HUDEP-2 (cell line): ENCODE measurements around the gene AMOTL1.
A peak's percentile ranks its signal among the peaks of the same experiment; 100 is the strongest.
"Not testable (repeated sequence)": the region's sequence is repeated elsewhere in the genome, so short reads cannot be mapped to it uniquely, and the experiment has no call there.

Experiments used
- DNase-seq, 76 experiments: peaks; one replicate each; lab custom pipeline; 2025; ENCODE audit not compliant: unreplicated experiment in 76 of 76; lab: John Stamatoyannopoulos, UW

Gene AMOTL1

DNA sequence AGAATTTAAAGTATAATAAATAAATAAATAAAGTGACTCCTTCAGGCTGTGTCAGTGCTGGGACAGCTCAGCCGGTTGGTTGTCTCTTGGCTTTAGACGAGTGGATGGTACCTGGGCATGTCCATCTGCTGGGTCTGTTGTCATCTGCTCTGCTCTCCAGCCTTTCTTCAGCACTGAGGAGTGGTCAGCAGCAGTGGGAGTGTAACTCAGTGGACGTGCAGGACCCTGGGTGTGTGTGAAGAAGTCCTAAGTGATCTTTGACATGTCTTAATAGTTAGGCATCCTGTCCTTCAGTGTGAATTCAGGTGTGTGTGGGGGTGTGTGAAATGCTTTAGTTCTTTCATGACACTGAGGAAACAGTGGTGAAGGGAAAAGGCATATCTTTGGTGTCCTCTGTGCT is 24.3 kb downstream of the AMOTL1 start:
- no peak for DNase-seq

DNA sequence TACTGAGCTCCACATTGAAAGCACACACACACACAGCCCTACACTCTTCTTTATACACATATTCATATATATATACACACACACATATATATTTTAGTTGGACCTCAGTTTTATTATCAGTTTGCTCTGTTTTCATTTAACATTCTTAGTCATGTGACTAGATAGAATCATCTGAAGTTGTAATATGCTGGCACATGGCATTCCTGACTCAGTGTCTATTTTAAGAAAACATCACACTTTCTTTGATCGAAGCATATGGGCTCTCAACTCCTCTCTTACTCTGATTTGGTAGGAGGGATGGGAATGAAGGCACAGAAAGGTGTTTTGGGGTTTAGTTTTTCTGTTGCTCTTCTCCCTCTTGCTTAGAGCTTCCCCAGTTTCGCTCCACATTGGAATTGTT is 24.8 kb downstream of the AMOTL1 start:
- DNase-seq = no peak

DNA sequence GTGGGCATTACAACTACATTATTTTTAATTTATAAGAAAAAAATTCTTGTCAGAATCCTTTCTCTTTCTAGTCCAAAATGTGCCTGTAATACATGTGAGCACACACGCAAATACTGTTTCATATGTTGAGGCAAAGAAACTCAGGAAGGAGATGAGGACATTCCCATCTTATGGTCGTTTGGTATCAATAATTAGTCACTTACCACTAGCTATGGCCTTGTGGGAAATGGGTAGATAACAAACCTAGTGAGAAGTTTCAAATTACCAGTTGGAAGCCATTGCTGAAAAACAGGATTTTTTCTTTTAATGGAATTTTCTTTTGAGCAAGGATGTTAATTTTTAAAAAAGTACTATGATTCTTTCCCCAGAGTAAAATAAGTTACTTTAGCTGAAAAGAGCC is 25.7 kb downstream of the AMOTL1 start:
- no peak for DNase-seq

DNA sequence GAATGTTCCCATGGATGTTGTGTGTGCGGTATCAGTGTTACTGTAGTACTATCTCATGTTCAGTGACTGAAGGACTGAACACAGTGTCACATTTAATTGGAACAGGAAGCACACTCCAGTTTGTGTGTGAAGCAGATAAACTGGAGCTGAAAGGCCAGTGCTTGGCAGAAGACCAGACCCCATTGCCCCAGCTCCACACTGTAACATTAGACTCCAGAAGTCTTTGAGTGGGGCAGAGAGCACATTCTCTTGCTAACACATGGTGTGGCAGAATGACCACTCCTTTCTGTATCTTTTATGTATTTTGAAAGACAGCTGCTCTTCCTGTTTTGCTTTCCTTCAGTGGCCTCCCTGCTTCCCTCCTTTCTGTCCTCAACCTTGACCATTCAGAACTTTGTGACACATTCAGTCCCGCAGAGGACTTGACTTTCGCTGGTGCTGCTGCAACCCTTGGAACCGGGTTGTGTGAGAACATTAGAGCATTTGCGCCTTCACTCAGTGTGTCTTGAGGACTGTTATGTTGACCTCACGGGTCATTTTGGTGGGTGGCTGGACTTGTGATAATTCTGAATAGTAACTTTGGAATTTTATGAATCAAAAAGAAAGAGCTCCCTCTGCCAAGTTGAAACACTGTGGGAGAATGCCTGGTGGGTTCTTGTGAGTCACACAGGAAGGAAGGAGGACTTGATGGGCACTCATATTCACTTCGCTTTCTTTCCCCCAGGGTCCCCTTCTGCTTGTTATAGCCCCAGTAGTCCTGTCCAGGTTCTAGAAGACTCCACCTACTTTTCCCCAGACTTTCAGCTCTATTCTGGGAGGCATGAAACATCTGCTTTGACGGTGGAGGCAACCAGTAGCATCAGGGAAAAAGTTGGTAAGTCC is 26.4 kb downstream of the AMOTL1 start:
- peak in 2 of 76 experiments; percentile 14 to 24 for DNase-seq

DNA sequence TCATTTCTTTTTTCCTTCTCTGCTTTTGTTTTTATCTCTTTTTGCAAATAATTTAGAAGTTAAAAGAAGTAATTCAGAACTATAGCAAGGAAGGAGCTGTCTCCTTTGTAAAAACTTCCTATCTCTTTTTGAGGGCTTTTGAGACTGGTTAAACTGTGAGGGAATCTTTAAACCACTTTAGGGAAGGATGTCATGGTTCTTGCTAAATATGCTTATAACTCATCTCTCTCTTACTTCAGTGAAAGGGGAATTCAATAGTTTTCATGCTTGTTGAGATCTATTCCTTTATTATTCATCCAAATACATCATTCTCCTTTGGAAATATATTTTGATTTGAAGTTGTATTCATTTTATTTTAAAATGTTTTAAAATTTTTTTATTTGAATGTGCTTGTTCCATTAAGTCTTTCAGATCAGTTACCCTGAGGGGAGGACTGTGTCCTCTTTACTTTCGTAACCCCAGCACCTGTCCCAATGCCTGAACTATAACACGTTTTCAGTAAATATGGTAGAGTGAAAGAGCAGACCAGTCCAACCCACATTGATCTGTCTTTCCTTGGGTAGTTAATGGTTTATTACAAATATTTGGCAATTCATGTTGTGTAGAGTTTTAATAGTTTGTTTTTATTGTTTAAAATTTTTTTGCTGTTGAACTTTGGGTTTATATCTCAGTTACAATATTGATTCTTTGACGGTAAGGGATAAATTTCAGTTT is 27.5 kb downstream of the AMOTL1 start:
- no peak for DNase-seq

DNA sequence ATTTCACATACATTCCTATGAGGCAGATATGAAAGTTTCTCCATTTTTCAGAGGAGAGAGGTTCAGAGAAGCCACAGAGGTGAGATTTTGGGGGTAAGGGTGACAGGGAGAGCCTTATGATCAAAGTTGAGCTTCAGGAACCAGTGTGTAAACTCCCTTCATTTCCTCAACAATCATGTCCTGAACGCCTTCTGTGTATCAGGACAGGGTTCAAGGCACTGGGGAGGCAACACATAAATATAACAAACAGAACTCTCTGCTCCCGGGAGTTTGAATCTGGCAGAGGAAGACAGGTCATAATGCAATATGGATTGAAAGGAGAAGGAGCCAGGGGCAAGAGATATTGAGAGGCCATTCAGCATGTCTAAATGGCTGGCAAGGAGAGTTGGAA is 28.0 kb downstream of the AMOTL1 start:
- no peak for DNase-seq

DNA sequence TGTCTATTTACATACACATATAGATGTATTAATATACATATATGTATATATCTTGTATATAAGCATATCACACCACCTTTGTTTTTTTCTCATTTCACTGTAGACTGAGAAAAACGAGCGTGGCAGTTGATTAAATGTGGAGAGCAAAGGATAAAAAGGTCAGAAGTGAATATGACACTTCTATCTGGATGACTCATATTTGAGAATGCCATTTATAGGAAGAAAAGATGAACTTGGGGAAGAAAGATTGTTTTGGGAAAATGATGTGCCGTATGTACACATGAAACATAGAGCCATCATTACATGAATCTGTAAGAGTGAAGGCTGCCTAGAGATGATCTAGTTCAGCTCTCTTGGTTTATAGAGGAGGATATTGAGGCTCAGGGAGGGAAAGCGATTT is 28.7 kb downstream of the AMOTL1 start:
- no peak for DNase-seq

DNA sequence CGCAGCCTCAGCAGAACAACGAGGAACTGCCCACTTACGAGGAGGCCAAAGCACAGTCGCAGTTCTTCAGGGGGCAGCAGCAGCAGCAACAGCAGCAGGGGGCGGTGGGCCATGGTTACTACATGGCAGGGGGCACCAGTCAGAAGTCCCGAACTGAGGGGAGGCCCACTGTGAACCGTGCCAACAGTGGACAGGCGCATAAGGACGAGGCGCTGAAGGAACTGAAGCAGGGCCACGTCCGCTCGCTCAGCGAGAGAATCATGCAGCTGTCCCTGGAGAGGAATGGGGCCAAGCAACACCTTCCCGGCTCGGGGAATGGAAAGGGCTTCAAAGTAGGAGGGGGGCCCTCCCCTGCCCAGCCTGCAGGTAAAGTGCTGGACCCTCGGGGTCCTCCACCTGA is 31.6 kb downstream of the AMOTL1 start:
- DNase-seq = no peak

DNA sequence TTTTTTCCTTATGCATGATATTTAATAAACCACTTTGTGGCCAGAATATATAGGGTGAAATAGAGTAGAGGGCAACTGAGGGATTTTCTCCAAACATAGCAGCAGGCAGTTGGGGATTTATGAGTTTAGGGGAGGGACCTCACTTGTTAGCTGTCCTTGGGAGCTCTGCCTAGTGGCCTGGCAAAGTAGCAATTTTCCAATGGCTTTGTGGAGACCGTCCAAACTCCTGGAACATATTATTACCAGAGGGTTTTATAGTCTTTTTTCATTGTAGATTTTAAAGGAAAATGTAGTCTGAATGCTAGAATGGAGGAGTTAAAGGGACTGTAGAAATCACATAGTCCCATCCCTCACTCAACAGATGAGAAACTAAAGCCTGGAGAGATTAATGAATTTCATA is 32.3 kb downstream of the AMOTL1 start:
- no peak for DNase-seq

DNA sequence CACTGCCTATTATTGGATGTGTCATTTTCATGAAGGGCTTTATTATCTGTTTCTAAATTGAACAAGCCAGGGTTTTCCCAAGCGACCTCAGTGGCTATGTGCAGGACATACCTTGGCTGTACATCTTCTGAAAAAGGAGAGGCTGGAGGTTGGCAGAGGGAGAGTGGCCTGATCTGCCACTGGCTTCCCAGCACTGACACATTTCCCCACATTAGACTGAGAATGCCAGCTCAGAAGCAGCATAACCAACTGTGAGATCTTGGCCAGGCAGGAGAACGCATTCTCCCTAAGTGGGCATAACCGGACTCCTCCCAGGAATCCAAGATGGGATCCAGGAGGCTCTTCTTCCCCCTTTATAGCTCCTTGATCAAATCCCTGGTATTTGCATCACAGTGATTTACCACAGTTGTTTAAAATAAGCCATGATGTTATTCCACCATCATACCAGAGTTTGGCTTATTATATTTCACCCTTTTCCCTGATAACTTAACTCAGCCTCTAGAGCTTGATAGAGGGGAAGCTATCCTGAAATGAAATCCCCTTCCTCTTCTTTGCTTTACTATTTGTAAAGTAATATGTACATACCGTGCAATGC is 33.8 kb downstream of the AMOTL1 start:
- DNase-seq = no peak

DNA sequence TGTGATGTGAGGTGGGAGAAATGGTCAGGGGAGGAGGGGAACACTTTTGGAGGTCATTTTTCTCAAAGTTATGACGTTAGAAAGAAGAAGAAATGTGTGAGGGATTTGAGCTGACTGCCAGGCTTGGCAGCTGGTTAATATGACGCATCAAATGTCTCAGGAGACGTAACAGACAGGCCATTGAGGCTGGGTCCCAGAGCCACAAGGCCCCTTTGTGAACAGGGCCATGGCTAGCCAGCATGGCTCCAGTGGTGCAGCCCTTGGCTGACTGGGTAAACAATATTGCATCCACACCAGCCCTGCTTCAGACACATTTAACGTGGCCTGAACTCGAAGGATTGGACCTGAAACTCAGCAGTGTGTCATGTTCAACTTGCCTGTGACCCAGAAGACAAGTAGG is 34.3 kb downstream of the AMOTL1 start:
- DNase-seq = no peak

DNA sequence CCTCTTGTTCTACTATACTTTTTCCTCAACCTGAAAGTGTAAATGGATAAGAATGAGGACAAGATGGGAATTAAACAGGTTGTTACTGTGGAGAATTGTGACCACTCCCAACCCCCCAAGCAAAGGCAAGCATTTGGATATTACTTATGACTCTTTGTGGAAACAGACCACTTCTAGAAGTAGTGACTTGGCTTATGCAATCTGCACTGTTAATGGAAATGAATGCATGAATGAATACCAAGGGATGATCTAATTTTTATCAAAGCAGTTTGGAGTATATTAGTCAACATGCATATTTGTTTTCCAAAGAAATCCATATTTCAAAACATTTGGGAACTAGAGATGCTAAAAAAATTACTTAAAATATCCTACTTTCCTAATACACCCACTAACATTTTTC is 35.3 kb downstream of the AMOTL1 start:
- DNase-seq = no peak

DNA sequence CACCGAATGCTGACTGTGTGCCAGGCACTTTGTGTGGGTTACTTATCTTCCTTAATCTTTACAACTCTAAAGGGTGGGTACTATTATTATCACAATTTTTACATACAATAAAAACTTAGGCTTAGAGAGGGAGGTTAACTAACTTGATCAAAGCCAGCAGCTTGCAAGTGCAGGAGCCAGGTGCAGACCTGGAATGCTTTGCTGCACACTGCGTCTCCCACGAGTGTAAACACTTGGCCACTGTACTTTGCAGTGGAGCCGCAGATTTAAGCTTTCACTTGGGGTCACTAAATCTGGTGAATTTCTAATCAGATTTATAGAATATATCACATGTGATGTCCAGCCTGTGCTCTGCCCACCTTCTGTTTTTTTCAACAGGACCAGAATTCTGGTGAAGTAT is 36.7 kb downstream of the AMOTL1 start:
- DNase-seq = no peak

DNA sequence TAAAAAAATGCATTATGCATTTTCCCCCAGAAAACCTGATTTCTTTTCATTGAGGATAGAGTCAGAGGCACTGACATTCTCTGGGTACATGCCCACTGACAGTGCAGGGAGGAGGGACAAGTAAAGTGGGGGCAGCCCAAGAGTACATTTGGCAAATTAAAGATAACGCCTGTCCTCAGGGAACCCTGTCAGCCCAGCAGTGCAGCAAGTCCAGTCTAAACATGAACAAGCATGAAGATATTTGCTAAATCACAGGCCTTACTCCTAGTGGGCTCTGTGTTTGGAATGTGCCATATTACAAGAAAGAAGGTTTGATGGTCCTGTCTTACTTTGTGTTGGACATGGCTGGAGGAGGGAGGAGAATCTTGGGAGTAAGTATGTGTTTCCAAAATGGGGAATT is 37.9 kb downstream of the AMOTL1 start:
- no peak for DNase-seq

DNA sequence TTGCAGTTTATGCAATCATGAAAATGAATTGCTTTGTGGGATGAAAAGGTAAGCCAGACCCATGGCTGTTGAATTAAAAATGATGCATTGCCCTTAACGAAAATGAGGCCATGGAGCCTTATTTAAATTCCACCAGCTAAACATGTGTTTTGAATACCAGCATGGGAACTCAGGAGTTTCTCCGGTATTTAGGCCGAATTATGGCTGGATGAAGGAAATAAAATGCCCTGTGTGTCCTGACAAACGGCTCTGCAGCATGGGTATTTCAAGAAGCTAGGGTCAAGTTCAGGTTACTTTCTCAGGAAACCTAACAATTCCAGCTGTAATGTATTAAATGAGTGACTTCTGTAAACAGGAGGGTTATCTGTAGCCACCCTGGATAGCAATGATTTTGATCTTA is 38.3 kb downstream of the AMOTL1 start:
- no peak for DNase-seq

DNA sequence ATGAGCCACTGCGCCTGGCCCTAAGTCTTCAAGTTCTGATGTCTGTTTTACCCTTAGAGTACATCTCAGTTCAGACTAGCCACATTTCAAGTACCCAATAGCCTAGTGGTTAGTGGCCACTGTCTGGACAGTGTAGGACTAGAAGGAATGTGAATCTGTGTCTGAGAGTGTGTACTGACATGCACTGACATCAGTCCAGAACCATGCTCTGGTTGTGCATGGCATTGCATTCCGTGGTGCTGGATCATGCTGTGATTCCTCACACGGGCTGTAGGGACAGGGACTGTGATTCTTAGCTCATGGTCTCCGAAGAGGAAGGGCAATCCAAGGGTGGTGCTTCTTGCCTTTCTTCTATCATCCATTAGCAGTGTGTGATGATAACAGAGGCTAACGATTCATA is 41.1 kb downstream of the AMOTL1 start:
- no peak for DNase-seq

DNA sequence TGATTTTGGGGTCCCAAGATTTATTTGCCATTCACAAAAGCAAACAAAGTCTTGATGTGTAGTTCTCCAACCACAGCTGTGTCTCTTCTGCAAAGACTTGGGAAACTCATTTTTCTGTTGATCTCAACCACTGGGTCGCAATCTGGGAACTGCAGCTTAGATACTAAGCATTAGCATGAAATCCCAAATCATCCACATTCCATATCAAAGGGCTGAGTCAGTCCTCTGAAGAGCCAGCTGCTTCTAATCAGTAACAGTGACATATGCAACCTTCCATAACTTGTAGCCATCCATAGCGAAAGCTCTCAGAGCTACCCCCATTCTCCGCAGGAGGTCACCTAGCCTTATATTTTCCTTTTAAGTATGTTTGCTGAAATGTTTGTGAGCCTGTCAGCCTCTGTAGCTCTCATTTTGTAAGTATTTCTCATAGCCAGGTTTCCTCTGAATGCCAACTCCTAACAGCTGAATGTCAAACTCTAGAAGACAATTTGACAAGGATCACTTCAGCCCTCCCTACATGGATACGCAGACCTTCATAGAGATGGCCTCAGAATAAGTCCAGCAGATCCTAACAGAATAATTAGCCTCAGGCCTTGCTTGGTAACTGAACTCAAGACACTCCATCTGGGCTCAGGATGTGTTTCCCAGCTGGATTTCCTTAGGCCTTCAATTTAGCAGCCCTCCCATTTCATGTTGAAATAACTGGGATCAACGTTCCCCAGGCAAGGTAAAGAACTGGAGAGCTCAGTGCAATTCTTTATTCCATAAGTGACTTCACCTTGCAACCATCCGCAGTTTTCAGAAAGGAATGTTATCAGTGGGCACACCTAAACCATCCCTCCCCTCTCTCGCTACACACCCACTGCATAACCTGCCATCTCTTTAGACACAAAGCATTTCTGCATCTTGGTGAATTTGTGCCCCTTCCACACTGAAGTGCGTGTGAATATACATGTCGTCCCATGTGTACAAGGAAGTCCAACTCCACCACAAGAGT is 44.9 kb downstream of the AMOTL1 start:
- DNase-seq = not testable (repeated sequence)

DNA sequence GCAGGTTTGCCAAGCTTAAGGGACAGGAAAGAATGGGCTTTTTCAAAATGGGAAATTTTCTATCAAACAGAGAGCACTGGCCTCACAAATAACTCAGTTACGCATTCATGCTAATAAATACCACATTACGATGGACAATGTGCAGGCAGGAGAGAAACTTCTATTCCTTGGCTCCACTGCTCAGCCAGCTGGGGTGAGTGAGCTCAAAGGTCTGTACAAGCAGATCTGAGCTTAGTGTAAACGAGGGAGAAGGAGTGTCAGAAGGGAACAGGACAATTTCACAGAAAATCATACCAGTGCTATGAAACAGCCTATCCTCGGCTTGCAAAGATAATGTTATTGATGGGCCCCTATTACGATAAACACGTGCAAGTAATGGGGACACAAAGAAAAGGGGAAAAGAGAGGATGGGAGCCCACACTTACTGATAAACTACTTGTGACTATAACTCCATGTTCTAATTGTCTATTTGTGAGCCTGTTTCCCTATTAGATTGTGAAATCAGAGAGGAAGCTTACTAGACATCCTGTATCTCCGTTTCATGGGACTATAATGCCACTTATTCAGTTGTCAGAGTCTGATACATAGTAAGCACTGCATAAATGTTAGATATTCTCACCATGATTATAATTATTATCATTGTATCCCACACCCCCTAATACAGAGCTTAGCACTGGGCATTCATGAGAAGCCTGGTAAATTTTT is 46.3 kb downstream of the AMOTL1 start:
- DNase-seq = no peak

DNA sequence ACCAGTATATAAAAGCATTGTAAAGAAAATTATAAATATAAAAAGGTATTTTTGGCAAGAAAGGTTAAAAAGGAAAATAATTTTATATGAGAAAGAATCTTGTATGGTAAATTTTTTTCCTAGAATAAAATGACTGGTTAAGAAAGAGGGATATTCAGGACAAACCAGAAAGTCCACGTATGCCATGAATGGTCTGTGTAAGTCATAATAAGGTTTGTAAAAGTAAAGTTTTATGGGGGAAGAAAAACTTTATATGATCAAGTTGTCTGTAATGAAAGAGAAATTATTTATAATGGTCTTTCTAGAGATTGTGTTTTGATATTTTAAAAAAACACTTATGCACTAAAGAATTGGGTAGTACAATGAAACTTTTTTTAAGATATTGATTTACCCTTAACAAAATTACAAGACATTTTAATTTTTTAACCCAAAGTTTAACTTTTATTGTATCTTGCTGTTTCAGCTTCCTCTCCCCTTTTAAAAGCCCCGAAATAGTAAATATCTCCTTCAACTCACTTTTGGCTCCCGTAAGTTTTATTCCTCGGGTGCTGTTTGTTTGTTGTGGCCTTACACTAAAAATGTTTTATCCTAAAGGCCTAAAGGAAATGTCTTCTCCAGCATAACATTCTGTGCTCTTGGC is 47.7 kb downstream of the AMOTL1 start:
- no peak for DNase-seq

DNA sequence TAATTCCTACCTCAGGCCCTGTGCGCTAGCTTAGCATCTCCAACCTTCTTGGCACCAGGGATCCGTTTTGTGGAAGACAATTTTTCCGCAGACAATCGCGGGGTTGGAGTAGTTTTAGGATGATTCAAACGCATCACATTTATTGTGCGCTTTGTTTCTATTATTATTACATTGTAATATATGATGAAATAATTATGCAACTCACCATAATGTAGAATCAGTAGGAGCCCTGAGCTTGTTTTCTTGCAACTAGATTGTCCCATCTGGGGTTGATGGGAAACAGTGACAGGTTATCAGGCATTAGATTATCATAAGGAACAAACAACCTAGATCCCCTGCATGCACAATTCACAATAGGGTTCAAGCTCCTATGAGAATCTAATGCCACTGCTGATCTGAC is 52.3 kb downstream of the AMOTL1 start:
- DNase-seq = no peak
